ES-I3 (cell line): ENCODE measurements around the gene CERS6.

Source experiments
- H3K36me3 ChIP-seq: 2 replicates; pipeline ENCODE4 v1.6.1; 2013; ENCODE audit warnings: mild to moderate bottlenecking, low read length, control low read depth, moderate library complexity; ENCODE audit not compliant: insufficient read depth
- H3K4me1 ChIP-seq: 2 replicates; pipeline ENCODE4 v1.6.1; 2013; ENCODE audit warnings: mild to moderate bottlenecking, control low read depth, low read length; ENCODE audit not compliant: insufficient read depth
- H3K9ac ChIP-seq: 2 replicates; pipeline ENCODE4 v1.6.1; 2013; ENCODE audit warnings: low read depth, mild to moderate bottlenecking, low read length, moderate library complexity
- H3K9me3 ChIP-seq: 2 replicates; pipeline ENCODE4 v1.6.1; 2013; ENCODE audit warnings: mild to moderate bottlenecking, low read length, moderate library complexity; ENCODE audit not compliant: control insufficient read depth, insufficient read depth

The CERS6 gene

GRCh38 chr2:168518555-168519066, 62.5 kb downstream of the CERS6 start:
- H3K9ac ChIP-seq, result no peak overlapping the region; the same call in 1 of the 2 replicates
- H3K4me1 ChIP-seq, result peaks cover 22% of the 10 kb centered on the region
- H3K9me3 ChIP-seq, result no peaks in the 10 kb centered on the region
- H3K36me3 ChIP-seq, result no peaks in the 10 kb centered on the region

DNA sequence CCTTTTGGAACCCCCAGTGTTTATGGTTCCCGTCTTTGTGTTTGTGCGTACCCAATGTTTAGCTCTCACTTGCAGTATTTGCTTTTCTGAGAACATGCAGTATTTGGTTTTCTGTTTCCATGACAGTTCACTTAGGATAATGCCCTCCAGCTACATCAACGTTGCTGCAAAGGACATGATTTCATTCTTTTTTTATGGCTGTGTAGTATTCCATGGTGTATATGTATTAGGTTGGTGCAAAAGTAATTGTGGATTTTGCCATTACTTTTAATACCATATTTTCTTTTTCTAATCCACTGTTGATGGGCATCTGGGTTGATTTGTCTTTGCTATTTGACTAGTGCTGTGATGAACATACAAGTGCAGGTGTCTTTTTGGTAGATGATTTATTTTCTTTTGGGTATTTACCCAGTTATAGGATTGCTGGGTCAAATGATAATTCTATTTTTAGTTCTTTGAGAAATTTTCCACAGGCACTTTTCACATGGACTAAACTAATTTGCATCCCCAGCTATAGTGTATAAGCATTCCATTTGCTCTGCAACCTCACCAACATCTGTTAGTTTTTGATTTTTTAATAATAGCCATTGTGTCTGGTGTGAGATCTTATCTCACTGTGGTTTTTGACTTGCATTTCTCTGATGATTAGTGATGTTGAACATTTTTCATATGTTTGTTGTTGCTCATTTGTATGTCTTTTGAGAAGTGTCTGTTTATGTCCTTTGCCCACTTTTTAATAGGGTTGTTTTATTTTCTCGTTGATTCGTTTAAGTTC, 63.6 kb downstream of the CERS6 start:
- no peaks in the 10 kb centered on the region for H3K9me3 ChIP-seq
- H3K36me3 ChIP-seq, result no peaks in the 10 kb centered on the region
- H3K9ac ChIP-seq, result no peak overlapping the region
- H3K4me1 ChIP-seq, result peaks cover 21% of the 10 kb centered on the region

GRCh38 chr2:168521053-168521741, 65.1 kb downstream of the CERS6 start:
- H3K36me3 ChIP-seq, result no peaks in the 10 kb centered on the region
- no peak overlapping the region for H3K9ac ChIP-seq
- no peaks in the 10 kb centered on the region for H3K9me3 ChIP-seq
- H3K4me1 ChIP-seq, result peaks cover 21% of the 10 kb centered on the region

DNA sequence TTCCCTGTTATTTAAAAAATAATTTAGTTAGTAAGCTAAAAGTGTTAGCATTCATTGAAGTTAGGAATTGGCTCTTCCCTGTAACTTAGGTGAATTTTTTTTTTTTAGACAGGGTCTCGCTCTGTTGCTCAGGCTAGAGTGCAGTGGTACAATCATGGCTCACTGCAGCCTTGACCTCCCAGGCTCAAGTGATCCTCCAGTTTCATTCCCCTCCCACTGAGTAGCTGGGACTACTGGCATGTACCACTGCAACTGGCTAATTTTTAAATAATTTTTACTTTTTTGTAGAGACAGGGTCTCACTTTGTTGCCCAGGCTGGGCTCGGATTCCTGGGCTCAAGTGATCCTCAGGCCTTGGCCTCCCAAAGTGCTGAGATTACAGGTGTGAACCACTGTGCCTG, 66.4 kb downstream of the CERS6 start:
- Histone ChIP-seq H3K4me1 (peaks cover 20% of the 10 kb centered on the region), H3K9ac (no peak overlapping the region), H3K9me3 (no peaks in the 10 kb centered on the region), H3K36me3 (no peaks in the 10 kb centered on the region)

GRCh38 chr2:168524005-168524404, 67.9 kb downstream of the CERS6 start:
- no peaks in the 10 kb centered on the region for H3K36me3 ChIP-seq

GRCh38 chr2:168525020-168525419, 68.9 kb downstream of the CERS6 start:
- peaks cover 13% of the 10 kb centered on the region; the same call in 1 of the 2 replicates for H3K4me1 ChIP-seq
- H3K9ac ChIP-seq, result no peak overlapping the region
- H3K36me3 ChIP-seq, result no peaks in the 10 kb centered on the region
- H3K9me3 ChIP-seq, result no peaks in the 10 kb centered on the region

More at GRCh38 chr2:168524005-168524404, 67.9 kb downstream of the CERS6 start:
- no peaks in the 10 kb centered on the region for H3K9me3 ChIP-seq
- H3K9ac ChIP-seq, result no peak overlapping the region
- peaks cover 13% of the 10 kb centered on the region; the same call in 1 of the 2 replicates for H3K4me1 ChIP-seq

DNA sequence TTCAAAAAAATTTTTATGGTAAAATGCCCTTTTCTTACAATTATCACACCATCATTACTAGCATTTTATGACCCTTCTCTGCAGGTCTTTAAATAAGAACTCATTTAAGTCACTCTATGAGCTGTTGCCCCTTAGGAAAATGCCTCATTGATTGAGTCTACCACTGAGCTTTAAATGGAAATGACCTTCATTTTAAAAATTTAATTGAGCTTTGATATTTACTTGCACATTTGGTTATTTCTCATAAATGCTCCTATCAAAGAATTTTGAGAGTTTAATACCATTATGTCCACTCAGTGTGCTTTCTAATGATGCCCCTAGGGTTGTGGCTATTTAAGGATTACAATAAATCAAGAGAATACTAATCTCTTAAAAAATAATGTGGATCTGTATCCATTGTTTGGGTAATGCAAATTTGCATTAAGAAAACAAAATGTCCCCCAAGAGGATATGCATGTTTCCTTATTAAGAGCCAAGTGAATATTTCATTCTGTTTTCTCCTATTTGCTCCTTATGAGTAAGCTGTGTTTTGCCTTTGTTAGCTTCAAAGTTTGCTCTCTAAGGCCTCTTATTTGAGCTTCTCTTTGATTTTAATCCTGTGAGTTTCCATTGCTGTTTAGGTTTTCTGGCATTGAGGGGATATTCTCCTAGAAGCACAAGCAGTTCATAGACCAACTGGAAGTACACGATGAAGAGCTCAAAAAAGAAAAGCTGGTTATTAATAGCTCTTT, 69.8 kb downstream of the CERS6 start:
- H3K36me3 ChIP-seq, result no peaks in the 10 kb centered on the region
- peaks cover 12% of the 10 kb centered on the region; the same call in 1 of the 2 replicates for H3K4me1 ChIP-seq
- H3K9me3 ChIP-seq, result no peaks in the 10 kb centered on the region
- no peak overlapping the region for H3K9ac ChIP-seq

GRCh38 chr2:168526641-168527040, 70.6 kb downstream of the CERS6 start:
- no peaks in the 10 kb centered on the region for H3K9me3 ChIP-seq
- H3K9ac ChIP-seq, result no peak overlapping the region
- H3K36me3 ChIP-seq, result no peaks in the 10 kb centered on the region
- H3K4me1 ChIP-seq, result 0 out of 2 replicates have a peak, but pooled peaks cover 7% of the 10 kb centered on the region

GRCh38 chr2:168528016-168528415, 71.9 kb downstream of the CERS6 start:
- 0 out of 2 replicates have a peak, but pooled peaks cover 7% of the 10 kb centered on the region for H3K4me1 ChIP-seq
- no peaks in the 10 kb centered on the region for H3K36me3 ChIP-seq
- H3K9ac ChIP-seq, result no peak overlapping the region
- H3K9me3 ChIP-seq, result no peaks in the 10 kb centered on the region

DNA sequence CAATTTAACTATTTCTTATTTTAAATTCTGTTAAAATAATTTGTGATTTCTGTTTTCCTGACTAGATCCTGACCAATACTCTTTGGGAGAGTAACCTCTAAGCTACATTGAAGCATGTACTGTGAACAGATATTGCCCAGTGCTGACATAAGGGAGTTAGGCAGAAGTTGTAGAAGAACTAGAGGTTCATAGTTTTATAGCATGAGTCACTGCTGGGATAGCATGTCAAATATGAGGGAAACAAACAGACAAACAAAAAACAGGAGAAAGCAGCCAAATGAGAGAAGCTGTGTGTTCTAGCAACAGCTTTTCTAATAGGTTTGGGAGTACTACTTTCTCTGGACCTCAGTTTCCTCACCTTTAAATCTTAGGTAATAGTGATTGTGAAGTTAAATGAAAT, 72.4 kb downstream of the CERS6 start:
- no peaks in the 10 kb centered on the region for H3K36me3 ChIP-seq

GRCh38 chr2:168529054-168529833, 73.2 kb downstream of the CERS6 start:
- Histone ChIP-seq H3K36me3 (no peaks in the 10 kb centered on the region), H3K9ac (no peak overlapping the region), H3K9me3 (no peaks in the 10 kb centered on the region), H3K4me1 (0 out of 2 replicates have a peak, but pooled peaks cover 7% of the 10 kb centered on the region)

More for the DNA sequence above, 72.4 kb downstream of the CERS6 start:
- H3K9me3 ChIP-seq, result no peaks in the 10 kb centered on the region
- 0 out of 2 replicates have a peak, but pooled peaks cover 7% of the 10 kb centered on the region for H3K4me1 ChIP-seq
- no peak overlapping the region for H3K9ac ChIP-seq

- H3K4me1 ChIP-seq, result 0 out of 2 replicates have a peak, but pooled peaks cover 7% of the 10 kb centered on the region
- H3K9me3 ChIP-seq, result no peaks in the 10 kb centered on the region
- H3K36me3 ChIP-seq, result no peaks in the 10 kb centered on the region
- H3K9ac ChIP-seq, result no peak overlapping the region
Observed at GRCh38 chr2:168529900-168530561, 74.0 kb downstream of the CERS6 start.

GRCh38 chr2:168530982-168531622, 75.0 kb downstream of the CERS6 start:
- no peaks in the 10 kb centered on the region for H3K36me3 ChIP-seq
- no peak overlapping the region for H3K9ac ChIP-seq
- no peaks in the 10 kb centered on the region for H3K9me3 ChIP-seq
- H3K4me1 ChIP-seq, result 0 out of 2 replicates have a peak, but pooled peaks cover 3% of the 10 kb centered on the region
